Stimulated activated naive B cell treated with anti-CD40 and anti-IgM and Interleukin-4, amounts not matched to agents 10 μg/mL and 1 μg/mL and 100 μg/mL, for 72 hours (primary cell): Measurements from ENCODE around the gene ZSCAN23.
"Not testable (repeated sequence)": the region's sequence is repeated elsewhere in the genome, so short reads cannot be mapped to it uniquely, and the experiment has no call there.

Experiments used
- ATAC-seq, 2 donors: fragments of 150-1000 bp; cut with Tn5 transposase; replicated peaks; 2 replicates each; pipeline ENCODE4 v1.10.0; 2021; ENCODE audit warnings: moderate library complexity in 1 of 2
- DNase-seq: peaks from one replicate; pipeline ENCODE4 v3.0.0; 2021
- H3K27ac Mint-ChIP-seq: one replicate; pipeline ENCODE4 v1.8.0; 2022; ENCODE audit warnings: mild to moderate bottlenecking, mixed read lengths
- H3K27me3 Mint-ChIP-seq, 2 donors: one replicate each; pipeline ENCODE4 v1.8.0; 2022; ENCODE audit warnings: mixed read lengths in 2 of 2
- H3K36me3 Mint-ChIP-seq, 2 donors: one replicate each; pipeline ENCODE4 v1.8.0; 2022; ENCODE audit warnings: mixed read lengths in 2 of 2, mild to moderate bottlenecking in 1 of 2
- H3K4me1 Mint-ChIP-seq, 2 donors: one replicate each; pipeline ENCODE4 v1.8.0; 2022; ENCODE audit warnings: mixed read lengths in 2 of 2, mild to moderate bottlenecking in 1 of 2
- H3K4me3 Mint-ChIP-seq, 2 donors: one replicate each; pipeline ENCODE4 v1.8.0; 2022; ENCODE audit warnings: mild to moderate bottlenecking in 2 of 2, mixed read lengths in 2 of 2, moderate library complexity in 1 of 2
- H3K9me3 Mint-ChIP-seq, 2 donors: one replicate each; pipeline ENCODE4 v1.8.0; 2022; ENCODE audit warnings: mixed read lengths in 2 of 2, mild to moderate bottlenecking in 1 of 2

The ZSCAN23 gene

DNA sequence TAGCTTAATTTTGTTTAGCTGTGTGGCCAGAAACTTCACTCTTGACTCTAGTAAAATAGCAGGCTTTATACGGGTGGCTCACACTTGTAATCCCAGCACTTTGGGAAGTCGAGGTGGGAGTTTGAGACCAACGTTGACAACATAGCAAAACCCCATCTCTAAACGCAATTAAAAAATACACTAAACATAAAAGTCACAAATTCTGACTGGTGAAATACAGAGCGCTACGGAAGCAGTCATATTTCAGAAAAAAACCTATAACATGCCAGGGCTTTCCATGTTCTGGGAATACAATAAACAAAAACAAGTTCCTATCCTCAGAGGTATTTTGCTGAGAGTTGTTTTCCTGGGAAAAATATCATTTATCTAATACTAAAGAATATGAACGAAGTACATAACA lies 24.8 kb upstream of the ZSCAN23 start:
- Mint-ChIP-seq H3K4me3 (no peak overlapping the region), H3K27ac (no peak overlapping the region), H3K4me1 (no peaks in the 10 kb centered on the region), H3K27me3 (peaks cover 26 to 36% of the 10 kb centered on the region in 2 donors), H3K36me3 (peaks cover 0 to 2% of the 10 kb centered on the region in 2 donors), H3K9me3 (peaks cover 4 to 7% of the 10 kb centered on the region in 2 donors)
- ATAC-seq (no peak), DNase-seq (no peak)

DNA sequence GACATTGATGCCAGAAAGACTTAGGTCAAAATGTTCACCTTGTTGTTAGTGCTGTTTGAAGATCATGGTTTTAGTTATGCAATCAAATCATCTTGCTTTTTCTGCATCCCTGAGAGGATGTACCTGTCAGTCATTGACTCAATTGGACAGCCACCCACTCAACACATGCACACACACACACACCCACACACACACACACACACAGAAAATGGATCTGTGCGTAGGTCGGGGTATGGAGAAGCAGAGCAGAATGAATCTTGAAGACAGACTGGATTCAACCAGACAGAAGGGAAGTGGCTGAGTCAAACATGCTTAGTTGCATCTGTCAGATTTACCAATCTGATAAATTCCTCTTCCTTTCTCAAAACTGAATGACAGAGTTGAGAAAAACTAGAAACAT lies 19.1 kb upstream of the ZSCAN23 start:
- H3K36me3 Mint-ChIP-seq, result no peaks in the 10 kb centered on the region
- H3K4me3 Mint-ChIP-seq, result no peak overlapping the region
- DNase-seq, result no peak
- no peaks in the 10 kb centered on the region for H3K4me1 Mint-ChIP-seq
- no peak overlapping the region for H3K27ac Mint-ChIP-seq
- no peak for ATAC-seq
- H3K27me3 Mint-ChIP-seq, result peaks cover 35 to 45% of the 10 kb centered on the region in 2 donors
- H3K9me3 Mint-ChIP-seq, result no peaks in the 10 kb centered on the region

DNA sequence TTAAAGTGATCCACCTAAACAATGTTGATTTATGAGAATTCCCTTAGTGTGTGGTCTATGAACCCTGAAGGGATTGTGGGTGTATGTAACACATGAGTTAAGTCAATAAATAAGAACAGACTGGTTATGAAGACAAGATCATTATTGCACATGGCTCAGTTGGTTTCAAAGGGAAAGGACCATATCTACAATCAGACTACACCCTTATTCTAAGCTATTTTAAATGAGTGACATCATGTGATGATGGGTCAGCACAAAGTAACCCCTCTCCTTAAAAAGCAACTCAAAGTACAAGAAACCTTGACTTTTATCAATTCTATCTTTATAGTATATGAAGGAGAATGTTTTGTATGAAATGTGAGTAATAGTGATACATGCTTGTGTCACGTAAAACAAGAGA lies 15.3 kb upstream of the ZSCAN23 start:
- Mint-ChIP-seq H3K36me3 (no peaks in the 10 kb centered on the region), H3K4me1 (no peaks in the 10 kb centered on the region), H3K27me3 (peaks cover 48 to 57% of the 10 kb centered on the region in 2 donors), H3K27ac (no peak overlapping the region), H3K4me3 (no peak overlapping the region), H3K9me3 (no peaks in the 10 kb centered on the region)
- DNase-seq, result no peak
- ATAC-seq, result no peak

DNA sequence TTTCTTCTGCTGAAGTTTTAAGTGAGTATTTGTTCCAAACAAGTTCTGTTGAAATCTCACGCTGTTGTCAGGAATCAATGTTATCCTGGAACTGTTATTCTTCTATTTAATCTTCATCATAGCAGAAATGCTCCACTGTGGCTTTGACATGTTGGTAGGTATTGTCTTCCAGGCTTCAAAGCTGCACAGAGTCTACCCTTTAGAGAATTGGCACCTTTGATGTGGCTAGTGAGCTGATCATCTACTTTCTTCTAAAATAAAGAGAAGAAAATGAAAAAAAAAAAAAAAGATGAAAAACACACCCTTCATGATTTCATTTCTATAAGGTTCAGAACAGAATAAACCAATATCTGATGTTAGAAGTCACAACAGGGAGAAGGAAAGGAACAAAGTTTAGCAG lies 5.8 kb upstream of the ZSCAN23 start:
- no peak for DNase-seq
- peaks cover 49 to 51% of the 10 kb centered on the region in 2 donors for H3K27me3 Mint-ChIP-seq
- H3K27ac Mint-ChIP-seq, result no peak overlapping the region

DNA sequence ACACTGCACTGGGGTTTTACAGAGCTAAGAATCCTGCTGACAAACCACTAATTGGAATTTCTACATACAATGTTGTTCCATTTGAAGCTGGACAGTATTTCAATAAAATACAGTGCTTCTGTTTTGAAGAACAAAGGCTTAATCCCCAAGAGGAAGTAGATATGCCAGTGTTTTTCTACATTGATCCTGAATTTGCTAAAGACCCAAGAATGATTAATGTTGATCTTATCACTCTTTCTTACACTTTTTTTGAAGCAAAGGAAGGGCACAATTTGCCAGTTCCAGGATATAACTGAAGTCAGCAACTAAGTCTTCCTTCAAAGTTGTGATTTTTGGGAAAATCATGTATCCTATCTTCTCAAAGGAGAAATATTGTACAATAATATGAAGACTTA lies 4.2 kb upstream of the ZSCAN23 start:
- not testable (repeated sequence) for DNase-seq, H3K4me3 Mint-ChIP-seq, H3K27ac Mint-ChIP-seq, ATAC-seq, H3K36me3 Mint-ChIP-seq
- Mint-ChIP-seq H3K9me3 (peaks cover 12 to 15% of the 10 kb centered on the region in 2 donors), H3K4me1 (peaks cover 6 to 23% of the 10 kb centered on the region in 2 donors), H3K27me3 (peaks cover 39 to 53% of the 10 kb centered on the region in 2 donors)

More for the DNA sequence above, 5.8 kb upstream of the ZSCAN23 start:
- no peak for ATAC-seq
- peaks cover 0 to 5% of the 10 kb centered on the region in 2 donors for H3K36me3 Mint-ChIP-seq
- H3K9me3 Mint-ChIP-seq, result peaks cover 9 to 11% of the 10 kb centered on the region in 2 donors
- H3K4me1 Mint-ChIP-seq, result peaks cover 6 to 8% of the 10 kb centered on the region in 2 donors
- H3K4me3 Mint-ChIP-seq, result no peak overlapping the region

DNA sequence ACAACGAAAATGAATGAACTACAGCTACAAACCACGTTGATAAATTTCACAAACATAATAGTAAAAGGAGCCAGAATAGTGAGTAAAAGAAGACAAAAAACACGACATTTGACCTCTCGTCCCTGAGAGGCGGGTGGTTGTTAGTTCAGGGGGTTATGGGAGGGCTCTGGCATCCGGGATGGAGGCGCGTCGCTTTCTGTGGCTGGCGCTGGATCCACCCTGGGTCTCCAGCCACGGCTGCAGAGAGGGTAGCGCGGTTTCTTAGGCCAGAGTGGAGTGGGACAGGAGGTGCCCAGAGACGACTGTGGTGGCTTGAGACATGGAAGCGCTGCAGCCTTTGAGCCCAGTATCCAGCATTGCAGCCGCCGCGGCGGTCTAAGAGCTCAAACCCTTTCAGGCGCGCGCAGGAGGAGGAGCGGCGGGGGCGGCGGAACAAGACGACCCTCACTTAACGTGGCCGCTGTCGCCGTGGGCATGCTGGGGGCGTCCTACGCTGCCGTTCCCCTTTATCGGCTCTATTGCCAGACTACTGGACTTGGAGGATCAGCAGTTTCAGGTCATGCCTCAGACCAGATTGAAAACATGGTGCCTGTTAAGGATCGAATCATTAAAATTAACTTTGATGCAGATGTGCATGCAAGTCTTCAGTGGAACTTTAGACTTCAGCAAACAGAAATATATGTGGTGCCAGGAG lies 3.7 kb upstream of the ZSCAN23 start:
- ATAC-seq, result no peak
- Mint-ChIP-seq H3K27me3 (peaks cover 34 to 49% of the 10 kb centered on the region in 2 donors), H3K36me3 (peaks cover 4 to 9% of the 10 kb centered on the region in 2 donors)

DNA sequence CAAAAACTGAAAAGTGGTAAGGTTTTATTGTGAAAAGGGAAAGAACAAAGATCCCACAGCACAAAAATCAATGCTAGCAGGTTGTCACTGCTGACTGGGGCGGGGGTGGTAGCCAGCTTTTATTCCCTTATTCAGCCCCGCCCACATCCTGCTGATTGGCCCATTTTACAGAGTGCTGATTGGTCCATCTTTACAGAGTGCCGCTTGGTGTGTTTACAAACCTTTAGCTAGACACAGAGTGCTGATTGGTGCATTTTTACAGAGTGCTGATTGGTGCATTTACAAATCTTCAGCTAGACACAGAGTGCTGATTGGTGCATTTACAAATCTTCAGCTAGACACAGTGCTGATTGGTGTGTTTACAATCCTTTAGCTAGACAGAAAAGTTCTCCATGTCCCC lies 1.5 kb upstream of the ZSCAN23 start:
- Mint-ChIP-seq H3K27me3 (peaks cover 18 to 31% of the 10 kb centered on the region in 2 donors), H3K9me3 (peaks cover 12% of the 10 kb centered on the region in 2 donors), H3K4me1 (peaks cover 6 to 23% of the 10 kb centered on the region in 2 donors)
- H3K27ac Mint-ChIP-seq, DNase-seq, H3K36me3 Mint-ChIP-seq, ATAC-seq, H3K4me3 Mint-ChIP-seq: not testable (repeated sequence)

More for the DNA sequence above, 3.7 kb upstream of the ZSCAN23 start:
- peaks cover 12 to 15% of the 10 kb centered on the region in 2 donors for H3K9me3 Mint-ChIP-seq
- DNase-seq, result no peak
- H3K4me3 Mint-ChIP-seq, result peak overlapping the region; percentile 29 to 79
- no peak overlapping the region for H3K27ac Mint-ChIP-seq
- H3K4me1 Mint-ChIP-seq, result peaks cover 6 to 23% of the 10 kb centered on the region in 2 donors

DNA sequence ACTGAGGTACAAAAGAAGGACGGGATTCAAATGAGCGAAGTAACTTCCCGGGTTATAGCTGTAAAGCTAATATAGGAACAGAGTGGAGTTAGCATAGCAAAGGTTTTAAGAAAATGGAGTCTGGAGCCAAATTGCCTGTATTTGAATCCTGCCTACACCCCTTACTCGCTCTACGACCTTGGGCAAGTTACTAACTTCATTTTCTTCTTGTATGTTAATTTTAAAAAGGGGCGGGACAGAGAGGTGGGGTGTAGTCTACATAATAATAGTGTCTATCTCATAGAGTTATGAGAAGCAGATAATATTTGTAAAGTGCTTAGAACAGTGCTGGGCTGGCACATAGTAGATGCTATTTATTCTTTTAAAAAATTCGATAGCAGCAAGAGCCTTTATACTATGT lies 705 bp downstream of the ZSCAN23 start:
- H3K27ac Mint-ChIP-seq, result peak overlapping the region; percentile 95
- peaks cover 18 to 31% of the 10 kb centered on the region in 2 donors for H3K27me3 Mint-ChIP-seq
- peaks cover 12% of the 10 kb centered on the region in 2 donors for H3K9me3 Mint-ChIP-seq
- no peak for DNase-seq
- peaks cover 4 to 9% of the 10 kb centered on the region in 2 donors for H3K36me3 Mint-ChIP-seq
- H3K4me1 Mint-ChIP-seq, result peaks cover 6 to 23% of the 10 kb centered on the region in 2 donors
- peak overlapping the region; percentile 94 to 99 for H3K4me3 Mint-ChIP-seq
- no peak for ATAC-seq

DNA sequence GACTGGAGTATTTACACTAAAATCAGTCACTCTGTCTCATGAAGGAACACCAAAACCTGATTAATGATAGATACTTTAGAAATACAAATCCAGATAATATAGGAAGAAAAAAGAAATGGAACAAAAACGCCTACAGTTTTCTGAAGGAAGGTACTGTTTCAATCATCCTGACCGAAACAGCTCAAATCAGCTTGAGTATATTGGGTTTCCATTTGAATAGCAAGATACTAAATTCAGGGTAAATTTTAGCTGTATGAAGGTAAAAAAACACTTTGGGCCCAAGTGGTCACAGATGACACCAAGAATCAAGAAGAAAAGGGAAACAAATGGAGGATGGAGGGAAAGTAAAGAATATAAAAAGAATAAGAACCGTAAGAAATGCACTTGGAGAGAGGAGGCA lies 6.9 kb downstream of the ZSCAN23 start:
- H3K4me1 Mint-ChIP-seq, result no peaks in the 10 kb centered on the region
- H3K27me3 Mint-ChIP-seq, result peaks cover 0 to 20% of the 10 kb centered on the region in 2 donors
- H3K27ac Mint-ChIP-seq, result no peak overlapping the region
- no peaks in the 10 kb centered on the region for H3K9me3 Mint-ChIP-seq
- ATAC-seq (no peak), DNase-seq (no peak)
- H3K4me3 Mint-ChIP-seq, result no peak overlapping the region
- peaks cover 0 to 13% of the 10 kb centered on the region in 2 donors for H3K36me3 Mint-ChIP-seq

DNA sequence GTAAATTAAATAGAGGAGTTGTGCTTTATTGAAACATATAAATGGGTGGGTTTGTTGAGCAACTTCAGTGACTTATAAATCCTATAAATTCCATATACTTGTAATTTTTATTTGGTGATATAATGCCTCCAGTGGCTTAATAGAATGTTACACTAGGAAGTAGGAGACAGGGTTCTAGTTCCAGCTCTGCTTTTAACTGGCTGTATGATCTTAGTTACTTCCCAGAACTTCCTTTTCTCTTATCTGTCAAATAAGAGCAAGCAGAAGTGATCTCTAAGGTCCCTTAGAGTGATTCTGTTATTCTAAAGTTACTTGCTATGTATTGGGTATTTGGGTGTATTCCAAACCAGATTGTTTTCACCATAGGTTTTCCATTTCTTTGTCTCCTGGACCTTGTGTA lies 10.2 kb downstream of the ZSCAN23 start:
- no peak overlapping the region for H3K4me3 Mint-ChIP-seq
- ATAC-seq (no peak), DNase-seq (no peak)
- H3K27me3 Mint-ChIP-seq, result peaks cover 0 to 30% of the 10 kb centered on the region in 2 donors
- H3K9me3 Mint-ChIP-seq, result no peaks in the 10 kb centered on the region
- H3K4me1 Mint-ChIP-seq, result peaks cover 0 to 2% of the 10 kb centered on the region in 2 donors
- peaks cover 0 to 24% of the 10 kb centered on the region in 2 donors for H3K36me3 Mint-ChIP-seq
- no peak overlapping the region for H3K27ac Mint-ChIP-seq

DNA sequence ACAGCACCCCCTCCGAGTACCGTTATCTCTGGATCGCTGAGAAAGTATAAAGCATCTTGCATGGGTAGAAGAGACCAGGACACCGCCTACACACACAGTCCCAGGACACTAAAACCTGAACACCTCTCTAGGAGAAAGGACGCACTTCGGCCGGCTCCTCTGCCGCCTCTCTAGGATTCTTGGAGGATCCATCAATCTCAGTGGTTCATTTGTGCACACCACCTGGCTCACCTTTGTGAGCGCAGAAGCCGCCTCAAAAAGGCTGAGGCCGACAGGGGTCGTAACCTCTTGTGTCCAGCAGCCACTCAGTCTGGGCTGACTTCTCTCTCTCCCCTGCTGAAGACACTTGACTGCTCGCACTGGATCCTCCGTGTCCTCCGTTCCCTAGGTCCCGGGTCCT lies 13.5 kb downstream of the ZSCAN23 start:
- Mint-ChIP-seq H3K4me1 (peaks cover 6 to 9% of the 10 kb centered on the region in 2 donors), H3K36me3 (peaks cover 0 to 29% of the 10 kb centered on the region in 2 donors), H3K27me3 (peaks cover 0 to 16% of the 10 kb centered on the region in 2 donors), H3K27ac (no peak overlapping the region), H3K4me3 (no peak overlapping the region), H3K9me3 (no peaks in the 10 kb centered on the region)
- no peak for DNase-seq
- no peak for ATAC-seq

DNA sequence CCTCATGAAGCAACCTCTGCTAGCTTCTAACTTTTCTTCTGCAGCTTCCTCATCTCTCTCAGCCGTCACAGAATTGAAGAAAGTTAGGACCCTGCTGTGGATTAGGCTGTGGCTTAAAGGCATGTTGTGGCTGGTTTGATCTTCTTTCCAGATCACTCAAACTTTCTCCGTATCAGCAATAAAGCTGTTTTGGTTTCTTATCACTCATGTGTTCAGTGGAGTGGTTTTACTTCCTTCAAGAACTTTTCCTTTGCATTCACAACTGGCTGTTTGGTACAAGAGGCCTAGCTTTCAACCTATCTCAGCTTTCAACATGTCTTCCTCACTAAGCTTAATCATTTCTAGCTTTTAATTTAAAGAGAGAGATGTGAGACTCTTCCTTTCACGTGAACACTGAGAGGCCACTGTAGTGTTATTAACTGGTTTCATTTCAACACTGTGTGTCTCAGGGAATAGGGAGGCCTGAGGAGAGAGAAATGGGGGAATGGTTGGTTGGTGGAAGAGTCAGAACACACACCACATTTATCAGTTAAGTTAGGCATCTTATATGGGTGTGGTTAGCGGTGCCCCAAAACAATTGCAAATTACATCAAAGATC lies 17.2 kb downstream of the ZSCAN23 start:
- ATAC-seq (peak in 1 of 2 donors; percentile 49), DNase-seq (no peak)
- Mint-ChIP-seq H3K9me3 (peaks cover 0 to 2% of the 10 kb centered on the region in 2 donors), H3K4me1 (peaks cover 6 to 9% of the 10 kb centered on the region in 2 donors), H3K27ac (no peak overlapping the region), H3K36me3 (peaks cover 0 to 40% of the 10 kb centered on the region in 2 donors), H3K27me3 (peaks cover 4 to 41% of the 10 kb centered on the region in 2 donors), H3K4me3 (no peak overlapping the region)

DNA sequence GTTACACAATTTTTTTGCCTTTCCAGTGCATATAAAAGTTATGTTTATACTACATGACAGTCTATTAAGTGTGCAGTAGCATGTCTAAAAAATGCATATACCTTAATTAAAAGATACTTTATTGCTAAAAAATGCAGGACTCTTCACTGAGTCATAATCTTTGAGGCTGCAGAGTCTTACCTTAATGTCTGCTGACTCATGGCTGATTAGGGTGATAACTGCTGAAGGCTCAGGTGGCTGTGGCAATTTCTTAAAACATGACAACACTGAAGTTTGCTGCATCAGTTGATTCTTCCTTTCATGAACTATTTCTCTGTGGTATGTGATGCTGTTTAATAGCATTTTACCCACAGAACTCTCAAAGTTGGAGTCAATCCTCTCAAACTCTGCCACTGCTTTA lies 19.1 kb downstream of the ZSCAN23 start:
- H3K4me3 Mint-ChIP-seq, result no peak overlapping the region
- ATAC-seq, result no peak
- DNase-seq, result no peak
- H3K4me1 Mint-ChIP-seq, result peaks cover 6 to 9% of the 10 kb centered on the region in 2 donors
- H3K27me3 Mint-ChIP-seq, result peaks cover 4 to 37% of the 10 kb centered on the region in 2 donors
- H3K9me3 Mint-ChIP-seq, result peaks cover 0 to 2% of the 10 kb centered on the region in 2 donors
- no peak overlapping the region for H3K27ac Mint-ChIP-seq
- H3K36me3 Mint-ChIP-seq, result peaks cover 0 to 32% of the 10 kb centered on the region in 2 donors

DNA sequence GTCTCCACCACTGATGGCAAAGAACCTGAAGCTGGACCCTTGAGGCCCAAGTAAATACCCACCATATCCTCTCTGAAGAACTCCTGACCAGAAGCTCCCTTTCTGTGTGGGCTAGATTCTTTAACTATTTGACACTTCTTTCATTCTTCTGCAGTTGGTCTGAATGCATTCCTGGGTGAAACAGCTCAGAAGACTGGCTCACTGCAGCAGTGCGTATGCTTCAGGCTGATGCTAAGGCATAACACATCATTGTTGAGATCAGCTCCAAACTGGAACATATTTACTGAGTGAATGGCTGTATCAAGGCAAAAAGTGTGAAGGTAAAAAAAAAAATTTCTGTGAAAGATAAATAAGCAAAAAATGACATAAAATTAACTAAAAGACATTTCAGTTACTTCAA lies 19.7 kb downstream of the ZSCAN23 start:
- Mint-ChIP-seq H3K4me3 (no peak overlapping the region), H3K4me1 (peaks cover 6 to 7% of the 10 kb centered on the region in 2 donors), H3K27ac (no peak overlapping the region), H3K36me3 (peaks cover 0 to 32% of the 10 kb centered on the region in 2 donors), H3K9me3 (peaks cover 0 to 2% of the 10 kb centered on the region in 2 donors), H3K27me3 (peaks cover 4 to 37% of the 10 kb centered on the region in 2 donors)
- no peak for ATAC-seq
- DNase-seq, result no peak

DNA sequence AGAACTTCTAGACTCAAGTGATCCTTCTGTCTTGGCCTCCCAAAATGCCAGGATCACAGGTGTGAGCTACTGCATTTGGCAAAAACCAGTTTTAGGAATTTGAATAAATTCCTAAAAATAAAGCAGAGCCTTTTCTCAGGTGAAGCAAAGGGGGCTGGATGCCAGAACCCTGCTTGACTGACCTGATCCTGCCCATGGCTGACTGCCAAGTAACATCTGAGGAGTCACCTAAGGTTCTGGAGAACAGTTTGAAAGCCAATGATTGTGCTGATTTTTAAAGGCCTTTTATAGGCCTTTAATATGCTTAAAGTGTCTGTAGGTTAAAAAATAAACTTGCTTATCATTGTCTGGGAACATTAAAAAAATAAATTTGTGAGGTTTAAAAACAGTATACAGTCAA lies 29.6 kb downstream of the ZSCAN23 start:
- H3K27me3 Mint-ChIP-seq, result peaks cover 26 to 32% of the 10 kb centered on the region in 2 donors
- ATAC-seq, result no peak
- no peak for DNase-seq
- no peaks in the 10 kb centered on the region for H3K4me1 Mint-ChIP-seq
- no peak overlapping the region for H3K27ac Mint-ChIP-seq
- peaks cover 0 to 1% of the 10 kb centered on the region in 2 donors for H3K9me3 Mint-ChIP-seq
- H3K36me3 Mint-ChIP-seq, result peaks cover 0 to 6% of the 10 kb centered on the region in 2 donors
- H3K4me3 Mint-ChIP-seq, result no peak overlapping the region
